HG03439 (cell line): Measurements from ENCODE around the gene SLC22A7.

Source experiments
- ATAC-seq: cut with Tn5 transposase; IDR thresholded peaks from one replicate; pipeline ENCODE4 v1.9.1; 2021; ENCODE audit warnings: mild to moderate bottlenecking, moderate library complexity; ENCODE audit not compliant: unreplicated experiment

The SLC22A7 gene, protein sequence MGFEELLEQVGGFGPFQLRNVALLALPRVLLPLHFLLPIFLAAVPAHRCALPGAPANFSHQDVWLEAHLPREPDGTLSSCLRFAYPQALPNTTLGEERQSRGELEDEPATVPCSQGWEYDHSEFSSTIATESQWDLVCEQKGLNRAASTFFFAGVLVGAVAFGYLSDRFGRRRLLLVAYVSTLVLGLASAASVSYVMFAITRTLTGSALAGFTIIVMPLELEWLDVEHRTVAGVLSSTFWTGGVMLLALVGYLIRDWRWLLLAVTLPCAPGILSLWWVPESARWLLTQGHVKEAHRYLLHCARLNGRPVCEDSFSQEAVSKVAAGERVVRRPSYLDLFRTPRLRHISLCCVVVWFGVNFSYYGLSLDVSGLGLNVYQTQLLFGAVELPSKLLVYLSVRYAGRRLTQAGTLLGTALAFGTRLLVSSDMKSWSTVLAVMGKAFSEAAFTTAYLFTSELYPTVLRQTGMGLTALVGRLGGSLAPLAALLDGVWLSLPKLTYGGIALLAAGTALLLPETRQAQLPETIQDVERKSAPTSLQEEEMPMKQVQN

DNA sequence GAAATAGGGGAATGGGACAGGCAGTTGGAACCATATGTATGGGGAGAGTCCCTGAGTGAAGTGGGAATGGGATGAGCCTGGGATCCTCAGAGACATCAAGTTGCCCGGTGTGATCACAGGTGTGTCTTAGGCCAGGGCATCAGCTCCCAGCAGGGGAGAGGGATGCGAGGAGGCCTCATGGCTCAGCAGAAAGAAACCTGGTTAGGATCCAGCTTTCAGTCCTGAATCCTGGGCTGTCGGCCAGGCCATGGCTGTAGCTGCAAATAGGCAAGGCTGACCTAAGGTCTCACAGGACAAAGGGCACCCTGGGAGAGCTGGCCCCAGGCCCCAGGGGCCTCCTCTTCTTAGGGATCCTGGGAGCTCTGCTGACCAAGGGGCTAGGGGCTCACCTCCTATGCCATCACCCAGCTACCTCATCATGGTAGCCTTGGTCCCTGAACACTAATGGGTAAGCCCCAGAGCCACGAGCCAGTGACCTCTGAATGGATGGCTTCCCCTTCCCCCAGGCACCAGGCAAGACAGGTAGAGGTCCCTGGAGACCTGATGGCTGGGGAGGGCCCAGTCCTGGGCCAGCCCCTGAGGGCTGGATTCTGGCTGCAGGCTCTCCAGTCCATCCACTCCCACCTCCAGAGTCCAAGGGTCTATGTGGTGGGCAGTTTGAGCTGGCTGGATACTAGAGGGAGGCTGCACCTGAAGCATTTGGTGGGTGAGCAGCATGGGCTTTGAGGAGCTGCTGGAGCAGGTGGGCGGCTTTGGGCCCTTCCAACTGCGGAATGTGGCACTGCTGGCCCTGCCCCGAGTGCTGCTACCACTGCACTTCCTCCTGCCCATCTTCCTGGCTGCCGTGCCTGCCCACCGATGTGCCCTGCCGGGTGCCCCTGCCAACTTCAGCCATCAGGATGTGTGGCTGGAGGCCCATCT lies at the start of gene SLC22A7:
Gene SLC22A7, plus strand, starts transcription at position 617 of the 921 bp plus-strand sequence. Its CDS starts 99 bp downstream, at position 716.
- no peak for ATAC-seq

DNA sequence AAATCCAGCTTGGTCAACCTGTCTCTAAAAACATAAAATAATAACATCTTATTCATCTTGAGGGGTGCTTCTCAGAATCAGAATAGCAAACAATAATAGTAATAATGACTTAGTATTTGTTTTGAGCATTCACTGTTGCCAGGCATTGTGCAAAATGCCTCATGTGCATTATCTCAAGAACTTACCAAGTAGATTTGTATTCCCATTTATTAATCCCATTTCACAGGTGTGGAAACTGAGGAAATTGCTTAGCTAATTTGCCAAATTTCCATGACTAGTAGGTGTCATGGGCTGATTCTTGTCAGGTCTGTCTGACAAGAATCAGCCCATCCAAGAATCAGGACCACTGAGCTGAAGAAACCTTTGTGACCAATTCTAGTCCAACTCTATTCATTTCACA lies 49.3 kb upstream of the SLC22A7 start:
- ATAC-seq, result no peak

DNA sequence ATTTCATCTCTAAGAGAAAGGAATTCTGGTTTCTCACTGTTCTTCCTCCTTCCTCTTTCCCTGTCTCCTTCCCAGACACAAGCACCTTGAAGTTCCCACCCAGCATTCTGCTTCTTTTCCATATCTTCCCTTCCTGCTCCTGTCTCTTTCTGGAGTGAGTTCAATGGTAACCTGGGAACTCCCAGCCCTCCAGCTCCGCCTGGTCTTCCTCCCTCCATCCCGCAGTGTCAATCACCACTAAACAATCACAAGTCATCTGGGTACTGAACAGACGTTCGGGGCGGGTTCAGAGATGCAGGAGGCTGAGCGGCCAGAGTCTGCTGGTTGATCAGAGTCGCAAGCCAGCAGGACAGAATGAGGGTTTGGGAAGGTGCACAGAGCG lies 47.1 kb upstream of the SLC22A7 start:
- no peak for ATAC-seq

DNA sequence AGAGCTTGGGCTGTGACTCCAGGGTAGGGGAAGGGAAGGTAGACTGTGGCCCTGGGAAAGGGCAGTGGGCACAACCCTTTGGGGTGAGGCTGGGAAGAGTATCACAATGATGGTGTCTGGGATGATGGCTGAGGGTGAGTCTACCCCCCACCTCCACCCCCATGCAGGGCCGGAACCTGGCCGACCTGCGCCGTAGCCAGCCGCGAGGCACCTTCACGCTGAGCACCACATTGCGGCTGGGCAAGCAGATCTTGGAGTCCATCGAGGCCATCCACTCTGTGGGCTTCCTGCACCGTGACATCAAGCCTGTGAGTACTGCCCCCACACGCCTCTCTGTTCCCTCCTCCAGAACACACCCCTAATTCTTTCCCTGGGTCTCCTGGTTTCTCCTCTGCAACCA lies 44.7 kb upstream of the SLC22A7 start:
- no peak for ATAC-seq

DNA sequence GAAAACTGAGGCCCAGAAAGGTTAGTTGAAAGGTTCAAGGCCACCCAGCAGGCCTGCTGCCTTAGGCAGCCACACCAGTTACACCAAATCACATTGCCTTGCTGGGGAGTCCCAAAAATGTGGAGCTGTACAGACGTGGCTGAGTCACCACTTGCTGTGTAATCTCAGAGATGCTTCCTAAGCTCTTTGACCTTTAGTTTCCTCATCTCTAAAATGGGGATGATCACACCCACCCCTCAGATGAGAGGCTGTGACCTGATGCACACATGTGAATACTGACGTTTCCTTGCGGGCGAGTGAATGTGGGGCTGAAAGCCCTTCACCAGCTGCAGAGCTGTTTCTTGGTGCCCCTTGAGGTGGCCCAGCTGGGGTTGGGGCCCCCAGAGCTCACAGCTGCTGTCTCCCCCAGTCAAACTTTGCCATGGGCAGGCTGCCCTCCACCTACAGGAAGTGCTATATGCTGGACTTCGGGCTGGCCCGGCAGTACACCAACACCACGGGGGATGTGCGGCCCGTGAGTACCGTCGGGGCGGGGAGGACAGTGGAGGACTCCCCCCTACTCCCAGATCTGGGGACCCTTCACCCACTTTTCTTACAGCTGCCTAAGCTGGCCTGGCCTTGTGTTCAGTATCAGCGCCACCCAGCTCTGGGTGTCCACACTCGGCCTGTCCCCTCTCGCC lies 43.8 kb upstream of the SLC22A7 start:
- ATAC-seq, result no peak

DNA sequence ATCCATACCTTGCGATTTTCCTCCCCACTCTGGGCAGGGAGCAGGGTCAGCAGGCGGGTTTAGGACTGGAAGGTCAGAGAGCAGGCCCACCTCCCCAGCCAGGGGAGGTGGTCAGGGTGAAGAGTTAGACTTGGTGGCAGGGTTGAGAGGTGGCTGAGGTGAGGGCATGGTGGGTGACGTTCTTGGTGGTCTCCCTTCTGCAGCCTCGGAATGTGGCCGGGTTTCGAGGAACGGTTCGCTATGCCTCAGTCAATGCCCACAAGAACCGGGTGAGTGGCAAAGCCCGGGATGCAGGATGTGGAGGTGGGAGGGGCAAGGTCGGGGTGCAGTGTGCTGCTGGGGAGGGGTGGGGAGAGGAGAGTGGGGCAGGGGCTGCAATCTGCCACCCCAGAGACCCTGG lies 43.2 kb upstream of the SLC22A7 start:
- ATAC-seq, result no peak

DNA sequence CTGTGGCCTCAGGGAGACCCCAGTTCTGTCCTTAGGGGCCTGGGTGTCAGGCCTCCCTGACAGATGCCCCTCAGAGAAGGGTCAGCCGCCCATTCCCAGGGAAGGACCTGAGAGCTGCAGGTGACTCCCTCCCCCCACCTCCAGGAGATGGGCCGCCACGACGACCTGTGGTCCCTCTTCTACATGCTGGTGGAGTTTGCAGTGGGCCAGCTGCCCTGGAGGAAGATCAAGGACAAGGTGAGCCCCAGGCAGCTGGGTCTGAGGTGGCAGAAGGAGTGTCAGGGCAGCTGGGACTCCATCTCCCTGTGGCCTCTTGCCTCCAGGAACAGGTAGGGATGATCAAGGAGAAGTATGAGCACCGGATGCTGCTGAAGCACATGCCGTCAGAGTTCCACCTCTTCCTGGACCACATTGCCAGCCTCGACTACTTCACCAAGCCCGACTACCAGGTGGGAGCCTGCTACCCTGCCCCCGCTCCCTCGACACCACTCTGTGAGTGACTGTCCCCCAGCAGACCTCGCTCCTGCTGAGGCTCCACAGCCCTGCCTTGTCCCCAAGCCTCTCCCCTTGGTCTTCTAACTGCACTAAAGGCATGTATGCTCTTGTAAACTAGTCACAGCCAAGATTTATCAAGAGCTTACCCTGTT lies 42.5 kb upstream of the SLC22A7 start:
- no peak for ATAC-seq

DNA sequence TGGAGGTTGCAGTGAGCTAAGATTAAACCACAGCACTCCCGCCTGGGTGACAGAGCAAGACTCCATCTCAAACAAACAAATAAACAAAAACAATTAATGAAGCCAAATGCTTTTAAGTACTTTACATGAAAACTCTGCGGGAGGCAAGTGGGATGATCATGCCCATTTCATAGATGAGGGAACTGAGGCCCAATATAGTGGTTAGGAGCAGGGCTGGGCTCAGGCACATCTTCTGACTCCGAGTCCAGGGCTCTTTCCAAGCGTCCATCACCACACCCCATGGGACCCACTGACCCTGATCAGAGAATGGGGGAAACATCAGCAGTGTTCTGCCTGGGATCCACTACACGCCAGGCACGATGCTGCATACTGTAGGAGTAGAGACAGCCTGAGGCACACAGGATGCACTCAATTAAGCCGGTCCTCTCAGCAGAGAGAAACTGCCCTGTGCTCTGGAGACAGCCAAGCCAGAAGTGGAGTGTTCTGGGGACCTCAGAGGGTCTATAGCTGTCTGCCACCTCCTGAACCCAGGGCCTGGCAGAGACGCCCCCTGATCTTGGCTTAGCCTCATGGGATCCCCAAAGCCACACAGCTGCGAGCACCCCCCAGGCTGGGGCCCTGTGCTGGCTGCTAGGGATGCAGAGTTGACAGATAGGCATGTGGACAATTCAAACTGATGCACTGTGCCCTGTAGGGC lies 41.2 kb upstream of the SLC22A7 start:
- no peak for ATAC-seq

DNA sequence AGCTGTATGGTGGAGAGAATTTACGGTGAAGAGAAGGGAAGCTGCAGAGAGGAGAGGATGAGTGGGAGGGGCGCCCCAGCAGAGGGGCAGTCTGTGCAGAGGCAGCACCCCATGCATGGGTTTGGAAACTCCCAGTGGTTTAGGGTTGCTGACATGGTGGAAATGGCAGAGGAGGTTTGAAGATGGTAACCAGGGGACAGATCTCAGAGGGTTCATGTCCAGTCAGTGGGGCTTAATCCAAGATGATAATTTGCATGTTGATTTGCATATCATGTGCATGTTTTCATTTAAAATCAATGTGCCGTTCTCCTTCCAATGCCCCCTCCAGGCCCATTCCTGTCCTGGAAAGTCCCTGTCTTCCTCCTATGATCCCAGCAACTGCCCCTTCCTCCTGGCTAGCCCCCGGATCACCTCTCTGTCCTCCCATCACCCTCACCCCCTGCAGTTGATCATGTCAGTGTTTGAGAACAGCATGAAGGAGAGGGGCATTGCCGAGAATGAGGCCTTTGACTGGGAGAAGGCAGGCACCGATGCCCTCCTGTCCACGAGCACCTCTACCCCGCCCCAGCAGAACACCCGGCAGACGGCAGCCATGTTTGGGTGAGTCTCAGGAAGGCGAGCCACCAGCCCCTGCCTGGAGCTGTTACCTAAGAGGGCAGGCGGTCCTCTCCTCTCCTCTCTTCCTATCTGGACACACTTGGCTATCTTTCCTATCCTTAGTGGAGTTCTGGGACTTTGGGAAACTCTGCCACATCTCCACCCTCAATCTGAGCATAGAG lies 40.5 kb upstream of the SLC22A7 start:
- no peak for ATAC-seq

DNA sequence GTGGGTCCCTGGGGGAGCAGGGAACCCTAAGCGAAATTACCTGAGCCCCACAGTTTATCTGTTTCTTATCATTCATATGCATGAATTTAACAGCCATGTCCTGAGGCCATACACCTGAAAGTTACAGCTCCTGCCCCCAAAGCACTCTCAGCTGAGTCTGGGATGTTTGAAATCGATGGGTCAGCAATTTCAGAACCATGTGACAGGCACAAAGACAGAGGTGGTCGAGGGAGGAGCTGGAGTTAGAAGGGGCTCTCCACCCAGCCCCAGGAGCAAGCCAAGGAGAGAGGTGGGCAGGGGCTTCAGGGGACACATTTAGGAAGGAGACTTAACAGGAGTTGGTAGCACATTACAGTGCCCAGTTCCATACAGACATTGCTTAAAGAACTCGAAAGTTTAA lies 39.9 kb upstream of the SLC22A7 start:
- no peak for ATAC-seq

DNA sequence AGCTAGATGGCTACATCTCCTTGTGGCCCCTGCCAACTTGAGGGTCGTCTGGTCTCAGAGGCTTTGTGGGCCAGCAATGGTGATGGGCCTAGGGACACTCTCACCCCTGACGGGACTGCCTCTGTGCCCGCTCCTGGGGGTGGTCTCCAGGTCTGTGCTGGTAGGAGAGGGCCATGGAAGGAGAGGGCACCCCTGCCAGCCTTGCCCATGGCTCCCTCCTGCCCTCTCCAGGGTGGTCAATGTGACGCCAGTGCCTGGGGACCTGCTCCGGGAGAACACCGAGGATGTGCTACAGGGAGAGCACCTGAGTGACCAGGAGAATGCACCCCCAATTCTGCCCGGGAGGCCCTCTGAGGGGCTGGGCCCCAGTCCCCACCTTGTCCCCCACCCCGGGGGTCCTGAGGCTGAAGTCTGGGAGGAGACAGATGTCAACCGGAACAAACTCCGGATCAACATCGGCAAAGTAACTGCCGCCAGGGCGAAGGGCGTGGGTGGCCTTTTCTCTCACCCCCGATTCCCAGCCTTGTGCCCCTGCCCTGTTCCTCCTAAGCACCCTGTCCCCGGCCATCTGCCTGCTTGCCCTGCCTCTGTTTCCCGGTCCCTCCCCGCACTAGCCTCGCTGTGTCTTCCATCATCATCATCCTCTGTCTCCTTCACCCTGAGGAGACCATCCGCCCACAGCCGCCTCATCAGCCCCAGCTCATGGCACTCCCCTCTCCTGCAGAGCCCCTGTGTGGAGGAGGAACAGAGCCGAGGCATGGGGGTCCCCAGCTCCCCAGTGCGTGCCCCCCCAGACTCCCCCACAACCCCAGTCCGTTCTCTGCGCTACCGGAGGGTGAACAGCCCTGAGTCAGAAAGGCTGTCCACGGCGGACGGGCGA lies 39.0 kb upstream of the SLC22A7 start:
- no peak for ATAC-seq

DNA sequence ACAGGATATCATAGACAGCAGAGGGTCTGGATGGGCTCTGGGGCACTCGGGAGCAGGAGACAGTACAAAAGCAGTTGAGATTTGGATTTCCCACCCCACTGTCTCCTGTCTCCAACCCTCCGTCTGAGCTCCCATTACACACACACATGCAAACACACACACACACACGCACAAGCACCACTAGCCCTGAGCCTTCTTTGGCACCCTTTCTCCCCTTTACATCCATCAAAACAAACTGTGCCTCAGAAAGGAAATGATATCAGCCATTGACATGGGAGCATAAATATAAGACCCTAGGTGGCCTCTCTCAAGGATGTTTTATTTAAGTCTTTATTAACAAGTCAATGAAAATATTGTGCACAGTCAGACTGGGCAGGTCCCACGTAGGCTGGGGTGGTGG lies 37.3 kb upstream of the SLC22A7 start:
- ATAC-seq, result no peak

DNA sequence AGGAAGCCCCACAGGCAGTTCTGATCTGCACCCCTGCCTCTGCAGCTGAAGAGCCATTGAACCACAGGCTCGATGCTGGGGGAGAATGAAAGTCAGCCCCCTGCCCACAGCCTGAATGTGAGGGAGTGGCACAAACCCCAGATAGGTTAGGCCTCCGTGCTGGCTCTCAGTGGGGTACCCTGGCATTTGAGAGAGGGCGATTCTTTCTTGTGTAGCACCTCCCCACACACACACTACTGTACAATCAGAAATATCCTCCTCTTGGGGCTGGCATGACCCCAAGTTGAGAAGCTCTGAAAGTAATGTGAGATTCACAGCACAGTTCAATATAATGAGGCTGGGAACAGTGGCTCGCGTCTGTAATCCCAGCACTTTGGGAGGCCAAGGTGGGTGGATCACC lies 36.9 kb upstream of the SLC22A7 start:
- no peak for ATAC-seq

DNA sequence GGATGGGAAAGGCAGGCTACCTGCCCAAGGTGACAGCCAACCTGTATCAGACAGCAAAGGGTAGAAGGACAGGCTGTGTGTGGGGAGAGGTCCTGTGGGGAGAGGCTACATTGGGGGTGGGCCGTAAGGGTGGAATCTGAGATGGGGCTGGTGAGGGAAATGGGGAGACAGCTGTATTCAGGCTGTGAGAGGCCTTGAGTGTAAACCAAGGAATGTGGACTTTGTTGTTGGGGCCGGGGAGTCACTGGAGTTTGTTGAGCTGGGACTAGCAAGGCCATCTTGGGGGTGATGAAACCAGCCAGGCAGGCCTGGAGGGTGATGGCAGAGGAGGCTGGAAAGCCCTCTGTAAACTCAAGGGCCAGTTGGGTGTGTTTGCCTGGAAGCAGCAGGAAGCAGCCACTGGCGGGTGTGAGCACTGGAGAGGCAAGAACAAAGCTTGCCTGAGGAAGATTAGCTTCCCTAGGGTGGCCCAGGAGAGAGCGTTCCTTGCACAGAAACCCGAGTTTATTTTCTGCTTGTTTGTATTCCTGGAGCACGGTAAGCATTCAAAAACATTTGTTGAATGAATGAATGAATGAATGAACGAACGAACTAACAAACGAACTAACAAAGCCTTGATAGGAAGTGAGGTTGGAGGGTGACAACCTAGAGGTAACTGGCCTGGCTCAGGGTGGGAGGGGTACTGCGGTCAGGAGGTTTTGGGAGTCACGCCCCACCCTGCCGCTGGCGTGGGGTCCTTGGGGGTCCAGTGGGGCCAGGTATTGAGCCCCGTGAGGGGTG lies 35.9 kb upstream of the SLC22A7 start:
- no peak for ATAC-seq

DNA sequence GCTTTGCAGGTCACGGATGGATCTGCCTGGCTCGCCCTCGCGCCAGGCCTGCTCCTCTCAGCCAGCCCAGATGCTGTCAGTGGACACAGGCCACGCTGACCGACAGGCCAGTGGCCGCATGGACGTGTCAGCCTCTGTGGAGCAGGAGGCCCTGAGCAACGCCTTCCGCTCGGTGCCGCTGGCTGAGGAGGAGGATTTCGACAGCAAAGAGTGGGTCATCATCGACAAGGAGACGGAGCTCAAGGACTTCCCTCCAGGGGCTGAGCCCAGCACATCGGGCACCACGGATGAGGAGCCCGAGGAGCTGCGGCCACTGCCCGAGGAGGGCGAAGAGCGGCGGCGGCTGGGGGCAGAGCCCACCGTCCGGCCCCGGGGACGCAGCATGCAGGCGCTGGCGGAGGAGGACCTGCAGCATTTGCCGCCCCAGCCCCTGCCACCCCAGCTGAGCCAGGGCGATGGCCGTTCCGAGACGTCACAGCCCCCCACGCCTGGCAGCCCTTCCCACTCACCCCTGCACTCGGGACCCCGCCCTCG lies 35.2 kb upstream of the SLC22A7 start:
- no peak for ATAC-seq

DNA sequence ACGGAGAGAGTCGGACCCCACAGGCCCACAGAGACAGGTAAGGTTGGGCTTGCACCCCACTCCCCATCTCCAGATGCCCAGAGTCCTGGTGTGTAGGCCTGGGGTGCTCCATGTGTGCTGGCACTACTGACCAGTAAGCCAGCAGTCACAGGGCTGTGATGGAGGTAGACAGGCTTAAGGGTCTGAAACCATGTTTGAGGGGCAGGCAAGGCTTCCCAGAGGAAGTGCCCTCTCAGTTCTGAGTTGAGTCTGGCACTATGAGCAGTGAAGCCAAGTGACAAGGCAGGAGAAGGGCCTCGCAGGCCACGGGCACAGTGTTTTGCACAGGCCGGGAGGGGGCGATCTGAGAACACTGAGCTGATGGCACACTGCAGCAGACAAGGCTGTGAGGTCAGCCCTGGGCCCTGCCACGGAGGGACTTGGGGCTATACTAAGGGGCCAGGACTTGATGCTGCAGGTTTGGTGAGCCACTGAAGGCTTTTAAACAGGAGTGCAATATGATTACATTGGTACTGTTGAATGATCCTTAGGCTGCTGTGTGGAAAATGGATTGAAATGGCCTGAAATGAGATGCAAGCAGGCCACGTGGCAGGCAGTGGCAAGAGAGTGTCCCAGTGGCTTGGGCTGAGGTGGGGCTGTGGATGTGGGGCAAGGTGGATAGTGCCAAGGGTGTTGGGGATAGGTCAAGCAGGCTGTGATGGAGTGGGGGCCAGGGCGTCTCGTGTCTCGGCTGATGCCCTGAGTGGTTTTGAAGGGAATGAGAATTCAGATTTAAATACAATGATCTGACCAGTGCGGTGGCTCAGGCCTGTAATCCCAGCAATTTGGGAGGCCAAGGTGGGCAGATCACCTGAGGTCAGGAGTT lies 34.5 kb upstream of the SLC22A7 start:
- ATAC-seq, result no peak
